T-helper 17 cell (primary cell): ENCODE results near the gene ATAD3B. TPM values are rescaled to one million over a fixed set of nuclear protein-coding genes. Genes with fewer than 3 reads are reported as not detected.
"Not testable (repeated sequence)": the region's sequence is repeated elsewhere in the genome, so short reads cannot be mapped to it uniquely, and the experiment has no call there.

Source experiments
- ATAC-seq: fragments of 150-1000 bp; cut with Tn5 transposase; 2 replicates; pipeline ENCODE4 v1.10.0; 2021; ENCODE audit warnings: mild to moderate bottlenecking, moderate library complexity
- DNase-seq, 3 donors: peaks; one replicate each; pipeline versions ENCODE4 v3.0.0 to v3.0.0-alpha.2; 2020 to 2021
- H3K9me3 ChIP-seq: one replicate; pipeline ENCODE4 v1.7.0; 2013; ENCODE audit warnings: low read length, mild to moderate bottlenecking; ENCODE audit not compliant: control insufficient read depth, poor library complexity, severe bottlenecking
- H3K27ac Mint-ChIP-seq: one replicate; pipeline ENCODE4 v1.8.0; 2022; ENCODE audit warnings: mild to moderate bottlenecking, moderate library complexity, mixed read lengths
- H3K27me3 Mint-ChIP-seq: one replicate; pipeline ENCODE4 v1.8.0; 2022; ENCODE audit warnings: mixed read lengths
- H3K36me3 Mint-ChIP-seq: one replicate; pipeline ENCODE4 v1.8.0; 2022; ENCODE audit warnings: low read depth, mixed read lengths
- H3K4me1 Mint-ChIP-seq: one replicate; pipeline ENCODE4 v1.8.0; 2022; ENCODE audit warnings: mild to moderate bottlenecking, mixed read lengths
- H3K4me3 Mint-ChIP-seq: one replicate; pipeline ENCODE4 v1.8.0; 2022; ENCODE audit warnings: mild to moderate bottlenecking, moderate library complexity, mixed read lengths
- total RNA-seq, 4 donors: library from RNA in 2 of 4; stranded (reverse) in 2 of 4; gene quantifications; one replicate each; pipeline ENCODE4 v1.2.3 and lab custom pipeline; 2022 to 2026

Gene ATAD3B
- total RNA-seq, 2 donors from 2014 or later, result 41.7 to 45.1 TPM

GRCh38 chr1:1428967-1429366 is 42.6 kb upstream of the ATAD3B start:
- not testable (repeated sequence) for H3K4me1 Mint-ChIP-seq, H3K9me3 ChIP-seq, DNase-seq, H3K4me3 Mint-ChIP-seq, H3K36me3 Mint-ChIP-seq, ATAC-seq, H3K27ac Mint-ChIP-seq
- peaks cover 27% of the 10 kb centered on the region for H3K27me3 Mint-ChIP-seq

- Mint-ChIP-seq H3K27ac (no peak overlapping the region), H3K27me3 (peaks cover 22% of the 10 kb centered on the region), H3K36me3 (peaks cover 2% of the 10 kb centered on the region), H3K4me1 (peaks cover 3% of the 10 kb centered on the region), H3K4me3 (no peak overlapping the region)
- ATAC-seq (no peak), DNase-seq (no peak)
- H3K9me3 ChIP-seq, result no peaks in the 10 kb centered on the region
Observed at GRCh38 chr1:1429671-1430073, 41.9 kb upstream of the ATAD3B start.

GRCh38 chr1:1430114-1430982 is 41.2 kb upstream of the ATAD3B start:
- Mint-ChIP-seq H3K4me3 (no peak overlapping the region), H3K27ac (no peak overlapping the region), H3K36me3 (peaks cover 2% of the 10 kb centered on the region), H3K27me3 (peaks cover 22% of the 10 kb centered on the region), H3K4me1 (peaks cover 8% of the 10 kb centered on the region)
- DNase-seq (no peak), ATAC-seq (no peak)
- no peaks in the 10 kb centered on the region for H3K9me3 ChIP-seq

DNA sequence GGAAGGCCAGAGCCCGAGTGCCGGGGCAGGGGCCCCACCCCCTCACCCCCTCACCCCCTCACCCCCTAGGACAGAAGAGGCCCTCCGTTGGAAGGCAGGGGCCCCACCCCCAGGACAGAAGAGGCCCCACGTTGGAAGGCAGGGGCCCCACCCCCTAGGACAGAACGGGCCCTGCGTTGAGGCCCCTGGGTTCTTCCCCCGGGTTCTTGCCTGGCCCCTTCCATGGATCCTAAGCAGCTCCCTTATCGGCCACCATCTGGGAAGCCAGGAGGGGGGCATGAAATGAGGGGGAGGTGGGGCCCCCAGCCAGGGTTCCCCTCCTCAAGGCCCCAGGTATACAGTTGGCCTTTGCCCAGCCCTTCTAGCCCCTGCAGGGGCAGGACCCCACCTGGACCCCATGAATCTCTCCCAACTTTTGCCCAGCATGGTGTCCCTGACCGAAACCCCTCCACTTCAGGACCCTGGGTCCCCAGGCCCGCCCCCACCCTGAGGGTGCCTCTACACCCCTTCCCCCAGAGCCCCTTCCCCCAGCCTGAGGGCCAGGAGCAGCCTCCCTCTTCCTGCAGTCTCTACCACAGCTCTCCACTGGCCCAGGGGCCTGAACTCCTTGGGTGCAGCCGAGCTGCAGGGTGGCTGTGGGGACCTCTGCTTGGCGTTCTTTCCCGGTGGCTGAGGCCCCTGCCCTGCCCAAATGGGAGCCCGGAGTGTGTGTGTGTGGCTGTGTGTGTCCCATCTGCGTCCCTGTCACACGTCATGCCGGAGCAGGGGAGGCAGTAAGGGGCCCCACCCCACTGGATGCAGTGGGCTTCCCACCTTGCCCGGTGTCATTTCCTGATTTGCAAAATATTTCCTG is 40.3 kb upstream of the ATAD3B start:
- H3K9me3 ChIP-seq, result no peaks in the 10 kb centered on the region
- Mint-ChIP-seq H3K27ac (no peak overlapping the region), H3K36me3 (peaks cover 2% of the 10 kb centered on the region), H3K27me3 (peaks cover 22% of the 10 kb centered on the region), H3K4me1 (peaks cover 8% of the 10 kb centered on the region), H3K4me3 (no peak overlapping the region)
- no peak for DNase-seq
- no peak for ATAC-seq

DNA sequence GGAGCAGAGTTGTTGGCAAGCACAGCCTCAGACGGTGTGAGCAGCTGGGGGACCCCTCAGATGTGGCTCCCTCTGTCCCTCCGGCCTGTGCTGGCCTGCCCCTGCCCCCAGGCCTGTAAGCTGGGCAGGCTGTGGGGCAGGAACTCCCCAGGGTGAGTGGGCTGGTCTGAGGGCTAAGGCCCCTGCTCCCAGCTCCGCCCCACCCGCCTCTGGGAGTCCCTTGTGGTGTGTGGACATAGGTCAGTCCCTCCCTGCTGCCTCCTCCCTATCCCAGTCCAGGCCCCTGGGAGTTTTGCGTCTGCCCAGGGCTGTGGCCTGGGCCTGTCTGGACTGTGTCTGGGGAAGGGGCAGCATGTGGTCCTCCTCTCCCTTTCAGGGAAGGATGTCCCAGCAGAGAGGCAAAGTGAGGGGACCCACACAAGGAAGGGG is 39.7 kb upstream of the ATAD3B start:
- ATAC-seq (no peak), DNase-seq (no peak)
- no peaks in the 10 kb centered on the region for H3K9me3 ChIP-seq
- peaks cover 25% of the 10 kb centered on the region for H3K27me3 Mint-ChIP-seq
- no peak overlapping the region for H3K4me3 Mint-ChIP-seq
- peaks cover 7% of the 10 kb centered on the region for H3K4me1 Mint-ChIP-seq
- no peak overlapping the region for H3K27ac Mint-ChIP-seq
- no peaks in the 10 kb centered on the region for H3K36me3 Mint-ChIP-seq

DNA sequence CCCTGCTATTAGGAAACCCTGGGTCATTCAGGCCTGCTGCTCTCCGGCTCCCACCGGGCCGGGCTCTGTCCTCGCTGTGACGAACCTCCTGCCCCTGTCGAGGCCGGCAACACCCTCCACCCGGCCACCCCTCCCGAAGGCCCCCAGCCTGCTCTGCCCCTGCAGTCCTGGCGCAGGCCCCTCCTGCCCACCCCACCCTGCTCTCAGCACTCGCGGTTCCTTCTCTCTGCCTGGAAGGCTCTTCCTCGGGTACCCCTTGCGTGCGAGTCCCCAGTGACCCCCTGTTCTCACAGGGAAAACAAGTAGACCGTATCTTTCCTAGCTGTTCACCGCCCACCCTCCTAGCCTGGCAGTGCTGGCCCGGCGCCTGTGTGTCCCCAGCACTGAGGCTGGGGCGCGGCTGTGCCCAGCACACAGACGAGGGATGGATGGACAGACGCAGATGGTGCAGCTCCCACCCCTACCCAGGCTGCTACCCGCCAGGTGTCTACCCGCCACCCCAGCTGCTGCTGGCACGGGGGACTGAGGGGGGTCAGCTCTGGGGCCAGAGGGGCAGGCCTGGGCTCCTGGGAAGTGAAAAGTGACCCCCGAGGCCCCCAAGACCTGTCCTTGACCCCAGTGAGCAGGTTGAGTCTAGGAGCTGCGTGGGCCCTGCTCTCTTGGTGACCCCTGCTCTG is 39.2 kb upstream of the ATAD3B start:
- Mint-ChIP-seq H3K4me1 (peaks cover 7% of the 10 kb centered on the region), H3K27ac (no peak overlapping the region), H3K27me3 (peaks cover 28% of the 10 kb centered on the region), H3K4me3 (no peak overlapping the region), H3K36me3 (no peaks in the 10 kb centered on the region)
- no peak for DNase-seq
- ATAC-seq, result no peak
- no peaks in the 10 kb centered on the region for H3K9me3 ChIP-seq

DNA sequence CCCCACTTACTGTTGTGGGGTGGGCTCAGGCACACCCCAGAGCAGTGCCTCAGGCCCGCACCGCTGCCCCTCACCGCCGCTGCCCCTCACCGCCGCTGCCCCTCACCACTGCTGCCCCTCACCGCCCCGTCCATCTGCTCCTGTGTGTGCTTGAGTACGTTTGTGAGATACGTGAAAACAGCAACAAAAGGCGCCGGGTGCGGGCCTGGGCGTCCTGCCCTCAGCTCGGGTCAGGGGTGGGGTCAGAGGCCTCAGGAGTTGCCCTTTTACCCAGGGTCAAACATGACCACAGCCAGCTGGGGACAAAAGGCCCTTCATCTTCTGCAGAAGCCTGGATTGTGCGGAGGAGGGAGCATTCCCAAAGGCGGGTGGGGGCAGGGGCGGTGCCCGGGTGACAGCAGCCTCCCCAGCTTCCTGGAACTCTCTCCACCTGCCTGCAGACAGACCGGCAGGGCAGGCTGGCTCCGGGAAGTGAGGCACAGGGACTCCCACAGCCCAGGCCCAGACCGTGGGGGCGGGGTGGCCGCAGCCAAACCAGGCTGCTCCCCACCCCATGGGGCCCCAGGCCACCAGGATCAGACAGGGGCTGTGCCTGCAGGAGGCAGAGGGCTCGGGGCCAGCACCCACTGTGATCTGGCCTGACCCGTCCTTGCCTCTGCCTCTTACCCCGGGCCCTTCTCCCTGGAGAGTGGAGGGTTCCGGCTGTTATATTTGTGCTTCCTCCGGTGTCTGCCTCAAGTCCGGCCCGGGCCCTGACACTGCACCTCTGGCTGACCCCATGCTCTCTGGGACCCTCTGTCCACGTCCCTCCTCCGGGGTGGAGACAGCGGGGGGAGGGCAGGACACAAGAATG is 38.4 kb upstream of the ATAD3B start:
- H3K27ac Mint-ChIP-seq, result no peak overlapping the region
- H3K27me3 Mint-ChIP-seq, result peaks cover 28% of the 10 kb centered on the region
- peaks cover 7% of the 10 kb centered on the region for H3K4me1 Mint-ChIP-seq
- no peaks in the 10 kb centered on the region for H3K36me3 Mint-ChIP-seq
- DNase-seq, result no peak
- no peak overlapping the region for H3K4me3 Mint-ChIP-seq
- no peaks in the 10 kb centered on the region for H3K9me3 ChIP-seq
- no peak for ATAC-seq

GRCh38 chr1:1433804-1434130 is 37.8 kb upstream of the ATAD3B start:
- Mint-ChIP-seq H3K27ac (no peak overlapping the region), H3K4me1 (peaks cover 7% of the 10 kb centered on the region), H3K27me3 (peaks cover 23% of the 10 kb centered on the region), H3K4me3 (no peak overlapping the region), H3K36me3 (no peaks in the 10 kb centered on the region)
- DNase-seq (no peak), ATAC-seq (no peak)
- H3K9me3 ChIP-seq, result no peaks in the 10 kb centered on the region

DNA sequence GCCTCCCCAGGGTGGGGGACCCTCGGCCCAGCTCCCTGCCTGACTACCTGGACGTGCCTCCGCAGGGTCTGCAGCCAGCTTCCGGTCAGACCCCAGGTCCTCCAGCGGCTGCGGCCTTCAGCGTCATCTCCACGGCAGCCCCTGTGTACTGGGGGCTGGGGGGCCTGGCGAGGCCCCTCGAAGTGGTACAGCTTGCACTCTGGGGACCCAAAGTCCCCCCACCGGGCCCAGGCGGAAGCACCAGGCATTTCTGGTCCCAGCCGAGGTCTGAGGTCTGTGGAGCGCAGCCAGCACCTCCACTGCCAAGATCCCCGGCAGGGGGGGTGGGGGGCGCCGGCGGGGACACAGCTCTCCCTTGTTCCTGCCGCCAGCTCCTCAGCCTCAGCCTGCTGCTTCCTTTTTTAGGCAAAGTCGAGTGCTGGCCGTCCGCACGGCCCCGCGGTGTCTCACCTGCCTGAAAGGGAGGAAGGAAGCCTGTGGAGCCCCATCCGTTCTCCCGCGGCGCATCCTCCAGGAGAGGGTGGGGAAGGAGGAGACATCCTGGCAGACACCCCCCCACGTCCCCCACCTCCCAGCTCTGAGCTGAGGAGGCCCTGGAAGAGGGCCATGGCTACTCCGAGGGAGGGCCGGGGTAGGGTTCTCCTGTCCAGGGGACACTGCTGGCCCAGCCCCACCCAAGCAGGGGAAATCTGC is 37.3 kb upstream of the ATAD3B start:
- H3K27me3 Mint-ChIP-seq, result peaks cover 22% of the 10 kb centered on the region
- H3K27ac Mint-ChIP-seq, result no peak overlapping the region
- DNase-seq, result no peak

GRCh38 chr1:1434824-1435105 is 36.8 kb upstream of the ATAD3B start:
- Mint-ChIP-seq H3K27ac (no peak overlapping the region), H3K27me3 (peaks cover 19% of the 10 kb centered on the region), H3K4me1 (peaks cover 7% of the 10 kb centered on the region), H3K4me3 (no peak overlapping the region), H3K36me3 (no peaks in the 10 kb centered on the region)
- ATAC-seq, result no peak
- no peak for DNase-seq
- no peaks in the 10 kb centered on the region for H3K9me3 ChIP-seq

More for the DNA sequence above, 37.3 kb upstream of the ATAD3B start:
- Mint-ChIP-seq H3K36me3 (no peaks in the 10 kb centered on the region), H3K4me1 (peaks cover 7% of the 10 kb centered on the region), H3K4me3 (no peak overlapping the region)
- ATAC-seq, result no peak
- H3K9me3 ChIP-seq, result no peaks in the 10 kb centered on the region

- Mint-ChIP-seq H3K4me3 (peak within 1 kb of the TSS; percentile 72), H3K27ac (no peak within 1 kb of the TSS), H3K4me1 (peaks cover 7% of the 10 kb centered on the region), H3K27me3 (peaks cover 16% of the 10 kb centered on the region), H3K36me3 (no peaks in the 10 kb centered on the region)
- ATAC-seq (peak; percentile 87), DNase-seq (peak; percentile 45 to 50 (median 49))
- H3K9me3 ChIP-seq, result no peaks in the 10 kb centered on the region
Observed at GRCh38 chr1:1435106-1435903, 36.3 kb upstream of the ATAD3B start, which contains the start of gene VWA1. Gene VWA1 (plus strand): TSS chr1:1435690. CDS start chr1:1435749, 59 bp downstream.
